ENCODE data around the gene SOCS7. TPM values are rescaled to one million over a fixed set of nuclear protein-coding genes. Genes with fewer than 3 reads are reported as not detected.
A peak's percentile ranks its signal among the peaks of the same experiment; 100 is the strongest.

Gene SOCS7
- total and polyA plus RNA-seq, 2 donors (not counting 1 experiment from before 2014, with no cell fraction given), result 4.8 to 9.4 TPM

- H3K27me3 ChIP-seq (ENCODE audit: control insufficient read depth, insufficient read depth, low read length), result no peaks in the 10 kb centered on the region
- H2AFZ ChIP-seq (ENCODE audit: low read length), result no peak overlapping the region
- H3K9me3 ChIP-seq (ENCODE audit: control insufficient read depth, insufficient read depth, low read depth, low read length), result no peaks in the 10 kb centered on the region
- peaks cover 3% of the 10 kb centered on the region for H3K4me1 ChIP-seq (ENCODE audit: control insufficient read depth, extremely low read depth, insufficient read depth, low read length)
- H3K27ac ChIP-seq (ENCODE audit: insufficient read depth, low read length), result no peak overlapping the region
- H3K36me3 ChIP-seq (ENCODE audit: control insufficient read depth, insufficient read depth, low read length), result no peaks in the 10 kb centered on the region
- H3K79me2 ChIP-seq (ENCODE audit: control insufficient read depth, insufficient read depth, low read length), result peaks cover 24% of the 10 kb centered on the region
- no peak overlapping the region for H3K9ac ChIP-seq (ENCODE audit: insufficient read depth, low read length)
- TF ChIP-seq CTCF (conservative IDR thresholded peaks at IDR 0.05 in 1 of 2, IDR thresholded peaks at IDR 0.05 in 1 of 2; ENCODE audit: low read depth in 1 of 2, low read length in 2 of 2) (no peak), EZH2 (IDR thresholded peaks at IDR 0.05; ENCODE audit: low read length, missing control alignments) (no peak)
- H3K4me2 ChIP-seq (ENCODE audit: extremely low read depth, insufficient read depth, low read length), result no peak overlapping the region
- no peaks in the 10 kb centered on the region for H4K20me1 ChIP-seq (ENCODE audit: control insufficient read depth, extremely low read depth, insufficient read depth, low read length)
- no peak for DNase-seq (ENCODE audit: low read depth in 2 of 2)
- no peak overlapping the region for H3K4me3 ChIP-seq (replicated peaks in 1 of 4; ENCODE audit: control extremely low read depth in 1 of 4, insufficient read depth in 1 of 4, low read depth in 3 of 4, low read length in 4 of 4)
Observed at GRCh38 chr17:38440614-38441397, 89.2 kb downstream of the SOCS7 start.

- H3K27ac ChIP-seq (ENCODE audit: insufficient read depth, low read length), result no peak overlapping the region
- H3K4me3 ChIP-seq (replicated peaks in 1 of 4; ENCODE audit: control extremely low read depth in 1 of 4, insufficient read depth in 1 of 4, low read depth in 3 of 4, low read length in 4 of 4), result no peak overlapping the region
- no peaks in the 10 kb centered on the region for H3K9me3 ChIP-seq (ENCODE audit: control insufficient read depth, insufficient read depth, low read depth, low read length)
- no peak overlapping the region for H3K9ac ChIP-seq (ENCODE audit: insufficient read depth, low read length)
- H3K27me3 ChIP-seq (ENCODE audit: control insufficient read depth, insufficient read depth, low read length), result no peaks in the 10 kb centered on the region
- H3K79me2 ChIP-seq (ENCODE audit: control insufficient read depth, insufficient read depth, low read length), result peaks cover 23% of the 10 kb centered on the region
- H4K20me1 ChIP-seq (ENCODE audit: control insufficient read depth, extremely low read depth, insufficient read depth, low read length), result no peaks in the 10 kb centered on the region
- peaks cover 3% of the 10 kb centered on the region for H3K4me1 ChIP-seq (ENCODE audit: control insufficient read depth, extremely low read depth, insufficient read depth, low read length)
- H3K4me2 ChIP-seq (ENCODE audit: extremely low read depth, insufficient read depth, low read length), result no peak overlapping the region
- no peak overlapping the region for H2AFZ ChIP-seq (ENCODE audit: low read length)
- TF ChIP-seq CTCF (conservative IDR thresholded peaks at IDR 0.05 in 1 of 2, IDR thresholded peaks at IDR 0.05 in 1 of 2; ENCODE audit: low read depth in 1 of 2, low read length in 2 of 2) (no peak), EZH2 (IDR thresholded peaks at IDR 0.05; ENCODE audit: low read length, missing control alignments) (no peak)
- DNase-seq (ENCODE audit: low read depth in 2 of 2), result no peak
- H3K36me3 ChIP-seq (ENCODE audit: control insufficient read depth, insufficient read depth, low read length), result no peaks in the 10 kb centered on the region
Observed at GRCh38 chr17:38441429-38442061, 89.9 kb downstream of the SOCS7 start.

- Histone ChIP-seq H4K20me1 (ENCODE audit: control insufficient read depth, extremely low read depth, insufficient read depth, low read length) (no peaks in the 10 kb centered on the region), H3K4me2 (ENCODE audit: extremely low read depth, insufficient read depth, low read length) (no peak overlapping the region), H3K9me3 (ENCODE audit: control insufficient read depth, insufficient read depth, low read depth, low read length) (no peaks in the 10 kb centered on the region), H3K4me1 (ENCODE audit: control insufficient read depth, extremely low read depth, insufficient read depth, low read length) (peaks cover 3% of the 10 kb centered on the region), H3K4me3 (replicated peaks in 1 of 4; ENCODE audit: control extremely low read depth in 1 of 4, insufficient read depth in 1 of 4, low read depth in 3 of 4, low read length in 4 of 4) (no peak overlapping the region), H2AFZ (ENCODE audit: low read length) (no peak overlapping the region), H3K9ac (ENCODE audit: insufficient read depth, low read length) (no peak overlapping the region), H3K79me2 (ENCODE audit: control insufficient read depth, insufficient read depth, low read length) (peaks cover 22% of the 10 kb centered on the region), H3K27me3 (ENCODE audit: control insufficient read depth, insufficient read depth, low read length) (no peaks in the 10 kb centered on the region), H3K27ac (ENCODE audit: insufficient read depth, low read length) (no peak overlapping the region), H3K36me3 (ENCODE audit: control insufficient read depth, insufficient read depth, low read length) (no peaks in the 10 kb centered on the region)
- TF ChIP-seq EZH2 (IDR thresholded peaks at IDR 0.05; ENCODE audit: low read length, missing control alignments) (no peak), CTCF (conservative IDR thresholded peaks at IDR 0.05 in 1 of 2, IDR thresholded peaks at IDR 0.05 in 1 of 2; ENCODE audit: low read depth in 1 of 2, low read length in 2 of 2) (no peak)
- DNase-seq (ENCODE audit: low read depth in 2 of 2), result peak; percentile 31 to 56
Observed at GRCh38 chr17:38442548-38442947, 90.9 kb downstream of the SOCS7 start.
